CD8-positive, alpha-beta memory T cell (primary cell): ENCODE data around the gene ACO2. TPM values are rescaled to one million over a fixed set of nuclear protein-coding genes. Genes with fewer than 3 reads are reported as not detected.

ENCODE experiments used
- CTCF ChIA-PET: fragments of 350-600 bp; sonication (Branson Sonifier 250); formaldehyde crosslinking; loops from one replicate; lab custom pipeline; 2021; ENCODE audit warnings: antibody characterized with exemption; lab: Charles Lee
- POLR2A ChIA-PET: fragments of 350-600 bp; sonication (Branson Sonifier 250); formaldehyde crosslinking; loops from one replicate; lab custom pipeline; 2021; ENCODE audit warnings: antibody characterized with exemption; lab: Charles Lee
- DNase-seq, 5 donors: peaks; one replicate each; pipeline versions ENCODE4 v3.0.0 to v3.0.0-alpha.2; 2020 to 2022; ENCODE audit warnings: mixed read lengths in 1 of 5
- H3K27ac ChIP-seq: one replicate; pipeline ENCODE4 v1.7.0; 2013; ENCODE audit warnings: low read depth, mild to moderate bottlenecking, low read length, moderate library complexity
- H3K27me3 ChIP-seq: 2 replicates; pipeline ENCODE4 v1.7.0; 2013; ENCODE audit warnings: low read length, mild to moderate bottlenecking; ENCODE audit not compliant: insufficient read depth, poor library complexity, severe bottlenecking
- H3K36me3 ChIP-seq: 2 replicates; pipeline ENCODE4 v1.7.0; 2013; ENCODE audit warnings: mild to moderate bottlenecking, low read length, moderate library complexity; ENCODE audit not compliant: insufficient read depth
- H3K4me1 ChIP-seq: 2 replicates; pipeline ENCODE4 v1.7.0; 2013; ENCODE audit warnings: mild to moderate bottlenecking, low read length, moderate library complexity; ENCODE audit not compliant: insufficient read depth
- H3K4me3 ChIP-seq: 2 replicates; pipeline ENCODE4 v1.7.0; 2013; ENCODE audit warnings: mild to moderate bottlenecking, low read length
- H3K9me3 ChIP-seq: 2 replicates; pipeline ENCODE4 v1.7.0; 2013; ENCODE audit warnings: mild to moderate bottlenecking, low read length
- H3K27ac Mint-ChIP-seq, 8 donors: one replicate each; pipeline ENCODE4 v1.8.0; 2020 to 2021; ENCODE audit warnings: mixed read lengths in 8 of 8, mild to moderate bottlenecking in 6 of 8, inconsistent platforms in 3 of 8, moderate library complexity in 3 of 8
- H3K27me3 Mint-ChIP-seq, 2 donors: one replicate each; pipeline ENCODE4 v1.8.0; 2020 to 2021; ENCODE audit warnings: mixed read lengths in 2 of 2, mild to moderate bottlenecking in 1 of 2, moderate library complexity in 1 of 2
- H3K36me3 Mint-ChIP-seq, 3 donors: one replicate each; pipeline ENCODE4 v1.8.0; 2020 to 2021; ENCODE audit warnings: mixed read lengths in 3 of 3, inconsistent platforms in 1 of 3, mild to moderate bottlenecking in 1 of 3
- H3K4me1 Mint-ChIP-seq, 3 donors: one replicate each; pipeline ENCODE4 v1.8.0; 2020 to 2021; ENCODE audit warnings: mixed read lengths in 3 of 3, inconsistent platforms in 1 of 3, mild to moderate bottlenecking in 1 of 3
- H3K4me3 Mint-ChIP-seq, 7 donors: one replicate each; pipeline ENCODE4 v1.8.0; 2020 to 2021; ENCODE audit warnings: mixed read lengths in 7 of 7, mild to moderate bottlenecking in 6 of 7, moderate library complexity in 4 of 7, inconsistent platforms in 2 of 7
- H3K9me3 Mint-ChIP-seq, 5 donors: one replicate each; pipeline ENCODE4 v1.8.0; 2020 to 2022; ENCODE audit warnings: mixed read lengths in 5 of 5, mild to moderate bottlenecking in 3 of 5, moderate library complexity in 2 of 5, inconsistent platforms in 1 of 5
- polyA plus RNA-seq: library from polyadenylated mRNA; unstranded; fragments of 300-500 nt; fragmentation: Illumina TruSeq; gene quantifications from one replicate; pipeline ENCODE4 v1.2.3, GENCODE V29; 2021
- total RNA-seq, 2 experiments: library from RNA; stranded (reverse); gene quantifications; one replicate each; pipeline ENCODE4 v1.2.3, GENCODE V29; 2021

ACO2 gene
- total and polyA plus RNA-seq, 3 experiments from 2014 or later, result 92.5 to 114 (median 112) TPM

GRCh38 chr22:41532908-41533825 is 64.2 kb downstream of the ACO2 start:
- peaks cover 12% of the 10 kb centered on the region for H3K36me3 ChIP-seq
- Mint-ChIP-seq H3K36me3 (peaks cover 0 to 69% (median 10%) of the 10 kb centered on the region in 3 donors), H3K27me3 (no peaks in the 10 kb centered on the region), H3K4me3 (no peak overlapping the region), H3K4me1 (peaks cover 0 to 7% (median 3%) of the 10 kb centered on the region in 3 donors), H3K27ac (peak overlapping the region in 7 of 8 donors; percentile 3 to 79 (median 50)), H3K9me3 (no peaks in the 10 kb centered on the region)
- H3K27me3 ChIP-seq, result no peaks in the 10 kb centered on the region
- ChIA-PET CTCF (interaction anchor here (0.8 to 1.8 kb wide), 6 partner anchors 11 to 131 kb away, joined by 3 to 16 read pairs (median 3); partner anchors contain the start of genes PHF5A, PMM1 and POLR3H), POLR2A (interaction anchor here (0.5 to 0.8 kb wide), 2 partner anchors 85 to 127 kb away, joined by 3 to 6 read pairs; no protein-coding TSS in a partner anchor)
- no peak overlapping the region for H3K27ac ChIP-seq
- H3K4me3 ChIP-seq, result no peak overlapping the region
- no peaks in the 10 kb centered on the region for H3K9me3 ChIP-seq
- no peaks in the 10 kb centered on the region for H3K4me1 ChIP-seq
- peak; percentile 38 to 75 (median 58) for DNase-seq

- no peaks in the 10 kb centered on the region for H3K27me3 Mint-ChIP-seq
- H3K36me3 Mint-ChIP-seq, result peaks cover 0 to 65% (median 5%) of the 10 kb centered on the region in 3 donors
- H3K4me1 Mint-ChIP-seq, result peaks cover 0 to 3% (median 3%) of the 10 kb centered on the region in 3 donors
- CTCF ChIA-PET, result interaction anchor here (0.6 kb wide), 1 partner anchor 297 kb away, joined by 4 read pairs; no protein-coding TSS in a partner anchor
- no peak for DNase-seq
- Histone ChIP-seq H3K4me1 (no peaks in the 10 kb centered on the region), H3K27ac (no peak overlapping the region), H3K27me3 (no peaks in the 10 kb centered on the region), H3K9me3 (no peaks in the 10 kb centered on the region), H3K36me3 (peaks cover 9% of the 10 kb centered on the region), H3K4me3 (no peak overlapping the region)
- H3K27ac Mint-ChIP-seq, result peak overlapping the region in 2 of 8 donors; percentile 42 to 45
- POLR2A ChIA-PET, result no interaction called here
- peak overlapping the region in 1 of 7 donors; percentile 13 for H3K4me3 Mint-ChIP-seq
- no peaks in the 10 kb centered on the region for H3K9me3 Mint-ChIP-seq
These were observed 65.3 kb downstream of the ACO2 start for GRCh38 chr22:41534219-41534618.

- DNase-seq, result no peak
- ChIA-PET POLR2A (no interaction called here), CTCF (interaction anchor here (1.1 kb wide), 1 partner anchor 34 kb away, joined by 4 read pairs; no protein-coding TSS in a partner anchor)
- H3K4me1 ChIP-seq, result no peaks in the 10 kb centered on the region
- Mint-ChIP-seq H3K9me3 (no peaks in the 10 kb centered on the region), H3K4me1 (peaks cover 3 to 8% (median 7%) of the 10 kb centered on the region in 3 donors), H3K27ac (peak overlapping the region in 4 of 8 donors; percentile 11 to 63 (median 34)), H3K4me3 (no peak overlapping the region), H3K36me3 (peaks cover 0 to 66% (median 6%) of the 10 kb centered on the region in 3 donors), H3K27me3 (no peaks in the 10 kb centered on the region)
- no peak overlapping the region for H3K27ac ChIP-seq
- H3K9me3 ChIP-seq, result no peaks in the 10 kb centered on the region
- peaks cover 9% of the 10 kb centered on the region for H3K36me3 ChIP-seq
- no peaks in the 10 kb centered on the region for H3K27me3 ChIP-seq
- no peak overlapping the region for H3K4me3 ChIP-seq
These were observed 66.3 kb downstream of the ACO2 start for GRCh38 chr22:41535244-41535643.

GRCh38 chr22:41537203-41537602 is 68.3 kb downstream of the ACO2 start:
- H3K36me3 ChIP-seq, result peaks cover 4% of the 10 kb centered on the region
- no peaks in the 10 kb centered on the region for H3K9me3 Mint-ChIP-seq

GRCh38 chr22:41538583-41538982 is 69.7 kb downstream of the ACO2 start:
- CTCF ChIA-PET, result no interaction called here

More at GRCh38 chr22:41537203-41537602, 68.3 kb downstream of the ACO2 start:
- Histone ChIP-seq H3K27me3 (no peaks in the 10 kb centered on the region), H3K27ac (no peak overlapping the region), H3K4me1 (no peaks in the 10 kb centered on the region), H3K4me3 (no peak overlapping the region), H3K9me3 (no peaks in the 10 kb centered on the region)
- ChIA-PET CTCF (no interaction called here), POLR2A (interaction anchor here (0.7 kb wide), 1 partner anchor 33 kb away, joined by 5 read pairs; no protein-coding TSS in a partner anchor)
- no peaks in the 10 kb centered on the region for H3K27me3 Mint-ChIP-seq
- DNase-seq, result no peak
- H3K4me3 Mint-ChIP-seq, result no peak overlapping the region
- H3K36me3 Mint-ChIP-seq, result peaks cover 0 to 52% (median 6%) of the 10 kb centered on the region in 3 donors
- H3K27ac Mint-ChIP-seq, result peak overlapping the region in 2 of 8 donors; percentile 15 to 17
- peaks cover 14 to 22% (median 19%) of the 10 kb centered on the region in 3 donors for H3K4me1 Mint-ChIP-seq

GRCh38 chr22:41539146-41540005 is 70.5 kb downstream of the ACO2 start:
- Histone ChIP-seq H3K27ac (no peak overlapping the region), H3K36me3 (no peaks in the 10 kb centered on the region), H3K4me3 (no peak overlapping the region), H3K9me3 (no peaks in the 10 kb centered on the region), H3K4me1 (peaks cover 12% of the 10 kb centered on the region), H3K27me3 (no peaks in the 10 kb centered on the region)
- no peaks in the 10 kb centered on the region for H3K9me3 Mint-ChIP-seq
- peak overlapping the region in 1 of 7 donors; percentile 49 for H3K4me3 Mint-ChIP-seq
- H3K4me1 Mint-ChIP-seq, result peaks cover 26 to 39% (median 37%) of the 10 kb centered on the region in 3 donors
- ChIA-PET POLR2A (no interaction called here), CTCF (no interaction called here)
- no peak for DNase-seq
- H3K27ac Mint-ChIP-seq, result peak overlapping the region in 3 of 8 donors; percentile 32 to 89 (median 66)
- H3K27me3 Mint-ChIP-seq, result peaks cover 0 to 5% of the 10 kb centered on the region in 2 donors
- peaks cover 0 to 43% (median 5%) of the 10 kb centered on the region in 3 donors for H3K36me3 Mint-ChIP-seq

More at GRCh38 chr22:41538583-41538982, 69.7 kb downstream of the ACO2 start:
- no peak for DNase-seq
- peak overlapping the region in 2 of 8 donors; percentile 57 to 79 for H3K27ac Mint-ChIP-seq
- H3K27ac ChIP-seq, result no peak overlapping the region
- H3K4me1 ChIP-seq, result peaks cover 9% of the 10 kb centered on the region
- peaks cover 0 to 5% of the 10 kb centered on the region in 2 donors for H3K27me3 Mint-ChIP-seq
- H3K4me1 Mint-ChIP-seq, result peaks cover 23 to 33% (median 33%) of the 10 kb centered on the region in 3 donors
- no peaks in the 10 kb centered on the region for H3K9me3 Mint-ChIP-seq
- no peaks in the 10 kb centered on the region for H3K9me3 ChIP-seq
- no peak overlapping the region for H3K4me3 ChIP-seq
- peaks cover 0 to 45% (median 5%) of the 10 kb centered on the region in 3 donors for H3K36me3 Mint-ChIP-seq
- no peaks in the 10 kb centered on the region for H3K36me3 ChIP-seq
- no peaks in the 10 kb centered on the region for H3K27me3 ChIP-seq
- peak overlapping the region in 1 of 7 donors; percentile 24 for H3K4me3 Mint-ChIP-seq
- POLR2A ChIA-PET, result no interaction called here

GRCh38 chr22:41540006-41540315 is 71.0 kb downstream of the ACO2 start:
- H3K4me1 Mint-ChIP-seq, result peaks cover 32 to 45% (median 43%) of the 10 kb centered on the region in 3 donors

More at GRCh38 chr22:41540006-41540315, 71.0 kb downstream of the ACO2 start:
- peak overlapping the region in 7 of 8 donors; percentile 23 to 89 (median 47) for H3K27ac Mint-ChIP-seq
- Histone ChIP-seq H3K4me3 (no peak overlapping the region), H3K27me3 (no peaks in the 10 kb centered on the region), H3K36me3 (no peaks in the 10 kb centered on the region), H3K27ac (no peak overlapping the region), H3K9me3 (no peaks in the 10 kb centered on the region), H3K4me1 (peaks cover 17% of the 10 kb centered on the region)
- peaks cover 0 to 42% (median 5%) of the 10 kb centered on the region in 3 donors for H3K36me3 Mint-ChIP-seq
- CTCF ChIA-PET, result no interaction called here
- peak overlapping the region in 1 of 7 donors; percentile 49 for H3K4me3 Mint-ChIP-seq
- POLR2A ChIA-PET, result no interaction called here
- H3K9me3 Mint-ChIP-seq, result no peaks in the 10 kb centered on the region
- H3K27me3 Mint-ChIP-seq, result peaks cover 0 to 5% of the 10 kb centered on the region in 2 donors
- DNase-seq, result no peak
